IMR-90 (cell line): ENCODE measurements around the gene PAK4. TPM values are rescaled to one million over a fixed set of nuclear protein-coding genes. Genes with fewer than 3 reads are reported as not detected.

ENCODE experiments used
- ATAC-seq: fragments of 200-7000 bp; cut with Tn5 transposase; 2 replicates; pipeline ENCODE4 v1.9.1; 2020; ENCODE audit warnings: low read depth, mild to moderate bottlenecking, moderate library complexity
- BruUV-seq: library from RNA; stranded (reverse); fragments of 400-500 nt; replicated peaks from 2 replicates; lab custom pipeline; 2021; lab: Mats Ljungman, UMichigan
- CTCF ChIA-PET: fragments of 300-600 bp; formaldehyde crosslinking; extraction: SDS; loops from one replicate; lab custom pipeline; 2021; ENCODE audit warnings: antibody characterized with exemption; lab: Yijun Ruan, JAX
- POLR2A ChIA-PET: fragments of 300-600 bp; sonication (Branson Sonifier 250); formaldehyde crosslinking; loops from one replicate; lab custom pipeline; 2022; ENCODE audit warnings: antibody characterized with exemption; ENCODE audit not compliant: unreplicated experiment; lab: Charles Lee
- DNase-seq: peaks from one replicate; pipeline ENCODE4 v3.0.0; 2013
- H2AFZ ChIP-seq: replicated peaks from 2 replicates; pipeline ENCODE3; 2013; ENCODE audit warnings: low read length, mild to moderate bottlenecking; ENCODE audit not compliant: poor library complexity
- H2AK5ac ChIP-seq: 2 replicates; pipeline ENCODE4 v1.6.1; 2013; ENCODE audit warnings: low read depth, low read length, inconsistent platforms
- H2AK9ac ChIP-seq: replicated peaks from 2 replicates; pipeline ENCODE3; 2013; ENCODE audit warnings: mild to moderate bottlenecking, low read depth, low read length, moderate library complexity; ENCODE audit not compliant: poor library complexity
- H2BK120ac ChIP-seq: 2 replicates; pipeline ENCODE4 v1.6.1; 2013; ENCODE audit warnings: low read depth, low read length, inconsistent platforms
- H2BK15ac ChIP-seq: 3 replicates; pipeline ENCODE4 v1.6.1; 2013; ENCODE audit warnings: low read depth, low read length, inconsistent platforms
- H2BK20ac ChIP-seq: 2 replicates; pipeline ENCODE4 v1.6.1; 2013; ENCODE audit warnings: low read depth, mild to moderate bottlenecking, inconsistent platforms, low read length, moderate library complexity
- H2BK5ac ChIP-seq: 2 replicates; pipeline ENCODE4 v1.6.1; 2013; ENCODE audit warnings: mild to moderate bottlenecking, low read depth, low read length, inconsistent platforms; ENCODE audit not compliant: poor library complexity, severe bottlenecking
- H3K14ac ChIP-seq: replicated peaks from 2 replicates; pipeline ENCODE4 v1.6.1; 2013; ENCODE audit warnings: low read depth, low read length, inconsistent platforms
- H3K18ac ChIP-seq: 2 replicates; pipeline ENCODE4 v1.6.1; 2013; ENCODE audit warnings: low read depth, low read length, control low read depth
- H3K23ac ChIP-seq: 2 replicates; pipeline ENCODE4 v1.6.1; 2013; ENCODE audit warnings: low read depth, low read length, inconsistent platforms
- H3K27ac ChIP-seq: 2 replicates; pipeline ENCODE4 v1.5.1; 2013; ENCODE audit warnings: mild to moderate bottlenecking, control low read depth, low read length; ENCODE audit not compliant: insufficient read depth
- H3K27me3 ChIP-seq: 2 replicates; pipeline ENCODE4 v1.6.1; 2013; ENCODE audit warnings: low read length; ENCODE audit not compliant: control insufficient read depth, insufficient read depth
- H3K36me3 ChIP-seq: 2 replicates; pipeline ENCODE4 v1.6.1; 2013; ENCODE audit warnings: low read length, mixed read lengths; ENCODE audit not compliant: control insufficient read depth, insufficient read depth
- H3K4ac ChIP-seq: 2 replicates; pipeline ENCODE4 v1.6.1; 2013; ENCODE audit warnings: low read depth, low read length, inconsistent platforms
- H3K4me1 ChIP-seq: 2 replicates; pipeline ENCODE4 v1.6.1; 2013; ENCODE audit warnings: low read length, mixed read lengths; ENCODE audit not compliant: control insufficient read depth, insufficient read depth
- H3K4me2 ChIP-seq: 2 replicates; pipeline ENCODE4 v1.6.1; 2013; ENCODE audit warnings: low read depth, mild to moderate bottlenecking, control low read depth, low read length, moderate library complexity
- H3K4me3 ChIP-seq: 2 replicates; pipeline ENCODE4 v1.5.1; 2013; ENCODE audit warnings: low read depth, mild to moderate bottlenecking, control low read depth, low read length, moderate library complexity; ENCODE audit not compliant: insufficient read depth
- H3K56ac ChIP-seq: 2 replicates; pipeline ENCODE4 v1.6.1; 2013; ENCODE audit warnings: low read length, inconsistent platforms; ENCODE audit not compliant: insufficient read depth; ENCODE audit errors: extremely low read depth
- H3K79me1 ChIP-seq, 2 experiments: 2 replicates each; pipeline ENCODE4 v1.6.1; 2013; ENCODE audit warnings: low read length in 2 of 2, inconsistent platforms in 1 of 2, low read depth in 1 of 2
- H3K9ac ChIP-seq: 2 replicates; pipeline ENCODE4 v1.6.1; 2013; ENCODE audit warnings: low read depth, low read length, control low read depth
- H3K9me1 ChIP-seq: 2 replicates; pipeline ENCODE4 v1.6.1; 2013; ENCODE audit warnings: low read length, inconsistent platforms; ENCODE audit not compliant: insufficient read depth
- H3K9me3 ChIP-seq: 2 replicates; pipeline ENCODE4 v1.6.1; 2013; ENCODE audit warnings: low read length; ENCODE audit not compliant: control insufficient read depth, insufficient read depth
- H4K20me1 ChIP-seq: 2 replicates; pipeline ENCODE4 v1.6.1; 2013; ENCODE audit warnings: low read length, inconsistent platforms; ENCODE audit not compliant: insufficient read depth
- H4K5ac ChIP-seq: 2 replicates; pipeline ENCODE4 v1.6.1; 2013; ENCODE audit warnings: mild to moderate bottlenecking, low read depth, low read length, control low read depth
- H4K8ac ChIP-seq, 2 experiments: 2 replicates each; pipeline ENCODE4 v1.6.1; 2013; ENCODE audit warnings: low read depth in 2 of 2, low read length in 2 of 2, control low read depth in 1 of 2, inconsistent platforms in 1 of 2
- H4K91ac ChIP-seq: 2 replicates; pipeline ENCODE4 v1.6.1; 2013; ENCODE audit warnings: low read depth, low read length, inconsistent platforms; ENCODE audit not compliant: insufficient read depth
- BHLHE40 ChIP-seq: fragments of 150-350 bp; IDR thresholded peaks from 2 replicates; pipeline ENCODE4 v1.6.1; 2016; ENCODE audit warnings: mild to moderate bottlenecking, low read depth, low read length
- CHD1 ChIP-seq: IDR thresholded peaks from 2 replicates; pipeline ENCODE4 v1.6.1; 2012; ENCODE audit warnings: low read depth, low read length, improper control_type of control experiment
- FOS ChIP-seq: fragments of 150-350 bp; IDR thresholded peaks from 2 replicates; pipeline ENCODE4 v1.6.1; 2016; ENCODE audit warnings: low read depth, low read length
- MAFK ChIP-seq: IDR thresholded peaks from 2 replicates; pipeline ENCODE4 v1.6.1; 2012; ENCODE audit warnings: low read depth, low read length, improper control_type of control experiment
- MAZ ChIP-seq: IDR thresholded peaks from 2 replicates; pipeline ENCODE4 v1.6.1; 2012; ENCODE audit warnings: low read depth, mild to moderate bottlenecking, low read length, improper control_type of control experiment, moderate library complexity, borderline replicate concordance
- NFE2L2 ChIP-seq: fragments of 150-350 bp; IDR thresholded peaks from 2 replicates; pipeline ENCODE4 v1.6.1; 2016; ENCODE audit warnings: low read depth, mild to moderate bottlenecking, low read length
- POLR2A ChIP-seq: IDR thresholded peaks from 2 replicates; pipeline ENCODE4 v1.6.1; 2012; ENCODE audit warnings: mild to moderate bottlenecking, low read depth, low read length
- RCOR1 ChIP-seq: IDR thresholded peaks from 2 replicates; pipeline ENCODE4 v1.6.1; 2012; ENCODE audit warnings: mild to moderate bottlenecking, low read length, improper control_type of control experiment; ENCODE audit not compliant: insufficient replicate concordance
- RFX5 ChIP-seq: IDR thresholded peaks from 2 replicates; pipeline ENCODE4 v1.8.0; 2012; ENCODE audit warnings: low read depth, mild to moderate bottlenecking, low read length, moderate library complexity
- SMC3 ChIP-seq: fragments of 150-350 bp; IDR thresholded peaks from 2 replicates; pipeline ENCODE4 v1.6.1; 2016; ENCODE audit warnings: low read depth, mild to moderate bottlenecking, antibody characterized with exemption, low read length, moderate library complexity
- WGBS, 2 experiments: methylation state at CpG; one replicate each; pipeline versions ENCODE4 v1.1.5 to v1.1.7; 2013; ENCODE audit warnings: missing lambda C conversion rate in 2 of 2; ENCODE audit not compliant: insufficient read length in 1 of 2; ENCODE audit errors: extremely low coverage in 2 of 2; 5-methylcytosine and 5-hydroxymethylcytosine counted together
- dilution Hi-C: fragments of 300-500 bp; cut with HindIII; formaldehyde crosslinking; loops from one replicate; pipeline ENCODE4 v1.14.3; 2018; ENCODE audit warnings: low sequenced_read_pairs; ENCODE audit not compliant: unreplicated experiment
- in situ Hi-C: fragments of 300-500 bp; cut with MboI; formaldehyde crosslinking; loops from 3 replicates; pipeline ENCODE4 v1.14.3; 2019; ENCODE audit warnings: low sequenced_read_pairs, inconsistent platforms, mixed read lengths
- intact Hi-C: fragments of 100-400 bp; cut with micrococcal nuclease; formaldehyde crosslinking; loops from 2 replicates; pipeline ENCODE4 v1.10.0; 2022
- polyA plus RNA-seq, 3 experiments: library from polyadenylated mRNA; depleted of rRNA; stranded (reverse); fragments of >200 nt; gene quantifications; 2 replicates each; pipeline ENCODE4 v1.2.3, GENCODE V29; 2012; ENCODE audit warnings: low replicate concordance in 1 of 3
- total RNA-seq: library from RNA; depleted of rRNA; stranded (reverse); fragments of >200 nt; gene quantifications from 2 replicates; pipeline ENCODE4 v1.2.3, GENCODE V29; 2012
- TF ChIP-seq, protein P1 (sequence below): fragments of 150-350 bp; IDR thresholded peaks from 2 replicates; pipeline ENCODE4 v1.6.1; 2016; ENCODE audit warnings: low read depth, mild to moderate bottlenecking, low read length, moderate library complexity, borderline replicate concordance
- TF ChIP-seq, protein P2 (sequence below): fragments of 150-350 bp; IDR thresholded peaks from 2 replicates; pipeline ENCODE4 v1.6.1; 2017; ENCODE audit warnings: mild to moderate bottlenecking, antibody characterized with exemption, low read length, low read depth
- TF ChIP-seq, protein P3 (sequence below): conservative IDR thresholded peaks from 2 replicates; pipeline ENCODE4 v1.5.1; 2012; ENCODE audit warnings: mild to moderate bottlenecking, low read depth, low read length, improper control_type of control experiment

Gene PAK4
- total and polyA plus RNA-seq, 2 of the 4 experiments (the other 2 are of a cell fraction): 2.0 to 27.2 TPM

DNA sequence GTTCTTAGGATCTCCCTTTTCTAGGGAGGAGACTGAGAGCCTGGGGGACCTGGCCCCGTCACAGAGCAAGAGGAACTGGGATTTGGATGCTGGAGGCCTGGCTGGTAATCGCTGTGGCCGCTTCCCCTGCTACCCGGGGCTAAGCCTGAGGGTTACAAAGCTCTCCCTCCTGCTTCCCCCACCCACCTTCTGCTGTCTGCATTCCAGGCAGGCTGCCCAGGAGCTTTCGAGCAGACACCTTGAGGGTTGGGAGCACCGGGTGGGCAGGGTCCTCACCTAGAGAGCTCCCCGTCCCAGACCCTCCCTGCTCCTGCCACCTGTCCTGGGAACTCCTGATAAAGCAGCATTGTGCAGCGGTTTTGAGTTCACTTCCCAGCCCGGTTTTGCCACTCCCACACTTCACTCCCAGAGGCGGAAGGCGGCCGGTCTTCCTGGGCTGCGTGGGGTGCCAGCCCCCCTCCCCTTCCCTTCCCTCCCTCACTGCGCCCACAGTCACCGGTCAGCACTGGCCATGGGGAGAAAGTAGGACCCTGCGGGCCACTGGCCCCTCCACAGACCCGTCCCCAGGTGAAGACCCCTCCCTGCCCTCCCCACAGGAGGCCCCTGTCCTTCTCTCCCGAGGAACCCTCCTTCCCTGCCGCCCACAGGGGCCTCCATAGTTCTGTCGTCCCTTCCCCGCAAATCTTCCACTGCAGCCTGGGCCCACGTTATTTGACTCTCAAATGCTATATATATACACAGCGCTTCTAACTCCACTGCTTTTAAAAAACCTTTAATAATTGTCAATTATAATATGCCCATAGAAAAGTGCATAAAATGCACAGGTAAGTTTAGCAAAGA is 8.1 kb downstream of the PAK4 start:
- H4K5ac ChIP-seq: no peak overlapping the region
- CTCF ChIA-PET: no interaction called here
- no peak overlapping the region for H2BK5ac ChIP-seq
- H3K9ac ChIP-seq: no peak overlapping the region
- H2AK9ac ChIP-seq: no peak overlapping the region
- H3K4me1 ChIP-seq: peaks cover 7% of the 10 kb centered on the region; the same call in 1 of the 2 replicates
- peaks cover 38 to 89% of the 10 kb centered on the region in 2 experiments for H3K79me1 ChIP-seq
- BruUV-seq: no TSS peak
- no peak for ATAC-seq
- H3K36me3 ChIP-seq: no peaks in the 10 kb centered on the region
- no peaks in the 10 kb centered on the region for H3K27me3 ChIP-seq
- no peak for DNase-seq
- H3K4me2 ChIP-seq: no peak overlapping the region
- no peak overlapping the region for H3K18ac ChIP-seq
- H2AK5ac ChIP-seq: no peak overlapping the region
- H3K14ac ChIP-seq: no peak overlapping the region
- H3K4me3 ChIP-seq: no peak overlapping the region
- H2BK120ac ChIP-seq: no peak overlapping the region
- no peak overlapping the region for H3K4ac ChIP-seq
- H2BK15ac ChIP-seq: no peak overlapping the region
- H3K9me1 ChIP-seq: peaks cover 5% of the 10 kb centered on the region; the same call in 1 of the 2 replicates
- WGBS, 2 experiments: 75% methylated on average over 2 of the region's 23 CpGs; no CpG with 5 or more reads in 1 of the 2 experiments
- H4K20me1 ChIP-seq: peaks cover 60% of the 10 kb centered on the region
- H3K56ac ChIP-seq: no peak overlapping the region
- intact Hi-C loops (loop anchor here (2.0 kb wide), 1 partner anchor 53 kb away; no protein-coding TSS in a partner anchor), in situ Hi-C loops (no loop called here), dilution Hi-C loops (no loop called here)
- H3K27ac ChIP-seq: no peak overlapping the region
- H4K91ac ChIP-seq: no peak overlapping the region
- POLR2A ChIA-PET: no interaction called here
- H2BK20ac ChIP-seq: no peak overlapping the region
- no peak overlapping the region for H3K23ac ChIP-seq
- no peaks in the 10 kb centered on the region for H3K9me3 ChIP-seq
- H2AFZ ChIP-seq: no peak overlapping the region
- H4K8ac ChIP-seq: no peak overlapping the region
- TF ChIP-seq, protein P1, sequence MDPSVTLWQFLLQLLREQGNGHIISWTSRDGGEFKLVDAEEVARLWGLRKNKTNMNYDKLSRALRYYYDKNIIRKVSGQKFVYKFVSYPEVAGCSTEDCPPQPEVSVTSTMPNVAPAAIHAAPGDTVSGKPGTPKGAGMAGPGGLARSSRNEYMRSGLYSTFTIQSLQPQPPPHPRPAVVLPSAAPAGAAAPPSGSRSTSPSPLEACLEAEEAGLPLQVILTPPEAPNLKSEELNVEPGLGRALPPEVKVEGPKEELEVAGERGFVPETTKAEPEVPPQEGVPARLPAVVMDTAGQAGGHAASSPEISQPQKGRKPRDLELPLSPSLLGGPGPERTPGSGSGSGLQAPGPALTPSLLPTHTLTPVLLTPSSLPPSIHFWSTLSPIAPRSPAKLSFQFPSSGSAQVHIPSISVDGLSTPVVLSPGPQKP: no peak
- TF ChIP-seq BHLHE40 (no peak), SMC3 (no peak), NFE2L2 (no peak), MAFK (no peak), CHD1 (no peak), MAZ (no peak), FOS (no peak), POLR2A (no peak), RCOR1 (no peak), RFX5 (no peak)
- TF ChIP-seq, protein P2, sequence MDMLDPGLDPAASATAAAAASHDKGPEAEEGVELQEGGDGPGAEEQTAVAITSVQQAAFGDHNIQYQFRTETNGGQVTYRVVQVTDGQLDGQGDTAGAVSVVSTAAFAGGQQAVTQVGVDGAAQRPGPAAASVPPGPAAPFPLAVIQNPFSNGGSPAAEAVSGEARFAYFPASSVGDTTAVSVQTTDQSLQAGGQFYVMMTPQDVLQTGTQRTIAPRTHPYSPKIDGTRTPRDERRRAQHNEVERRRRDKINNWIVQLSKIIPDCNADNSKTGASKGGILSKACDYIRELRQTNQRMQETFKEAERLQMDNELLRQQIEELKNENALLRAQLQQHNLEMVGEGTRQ: no peak
- TF ChIP-seq, protein P3, sequence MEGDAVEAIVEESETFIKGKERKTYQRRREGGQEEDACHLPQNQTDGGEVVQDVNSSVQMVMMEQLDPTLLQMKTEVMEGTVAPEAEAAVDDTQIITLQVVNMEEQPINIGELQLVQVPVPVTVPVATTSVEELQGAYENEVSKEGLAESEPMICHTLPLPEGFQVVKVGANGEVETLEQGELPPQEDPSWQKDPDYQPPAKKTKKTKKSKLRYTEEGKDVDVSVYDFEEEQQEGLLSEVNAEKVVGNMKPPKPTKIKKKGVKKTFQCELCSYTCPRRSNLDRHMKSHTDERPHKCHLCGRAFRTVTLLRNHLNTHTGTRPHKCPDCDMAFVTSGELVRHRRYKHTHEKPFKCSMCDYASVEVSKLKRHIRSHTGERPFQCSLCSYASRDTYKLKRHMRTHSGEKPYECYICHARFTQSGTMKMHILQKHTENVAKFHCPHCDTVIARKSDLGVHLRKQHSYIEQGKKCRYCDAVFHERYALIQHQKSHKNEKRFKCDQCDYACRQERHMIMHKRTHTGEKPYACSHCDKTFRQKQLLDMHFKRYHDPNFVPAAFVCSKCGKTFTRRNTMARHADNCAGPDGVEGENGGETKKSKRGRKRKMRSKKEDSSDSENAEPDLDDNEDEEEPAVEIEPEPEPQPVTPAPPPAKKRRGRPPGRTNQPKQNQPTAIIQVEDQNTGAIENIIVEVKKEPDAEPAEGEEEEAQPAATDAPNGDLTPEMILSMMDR: no peak
